ENCODE results near the gene MBNL3. TPM values are rescaled to one million over a fixed set of nuclear protein-coding genes. Genes with fewer than 3 reads are reported as not detected.

MBNL3 gene
- total RNA-seq, 1 experiment from 2014 or later = 4.6 TPM

DNA sequence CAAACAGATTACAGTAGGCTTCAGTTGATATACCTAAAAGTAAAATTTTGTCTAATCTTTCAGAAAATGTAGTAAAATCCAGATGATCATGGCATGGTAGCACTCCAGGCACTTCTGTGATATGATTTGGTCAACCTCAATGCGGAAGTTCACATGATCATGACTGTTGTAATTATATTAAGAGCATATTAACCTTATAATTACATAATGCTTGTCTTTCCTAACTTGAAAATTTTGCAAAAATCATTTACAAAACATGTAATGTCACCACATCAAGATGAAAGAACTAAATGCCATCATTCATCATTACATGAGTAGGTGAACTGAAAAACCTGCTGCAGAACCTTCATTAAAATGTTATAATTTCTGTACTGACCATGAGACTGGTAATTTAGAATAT is 88.1 kb downstream of the MBNL3 start:
- Histone ChIP-seq H3K9ac (ENCODE audit: low read length) (no peak overlapping the region), H3K36me3 (ENCODE audit: control insufficient read depth in 1 of 2, insufficient read depth in 2 of 2, low read length in 2 of 2) (no peaks in the 10 kb centered on the region), H3K79me2 (ENCODE audit: insufficient read depth, low read length) (no peaks in the 10 kb centered on the region), H3K4me3 (replicated peaks in 1 of 2; ENCODE audit: low read depth in 1 of 2, low read length in 2 of 2) (no peak overlapping the region), H3K9me3 (ENCODE audit: control insufficient read depth in 1 of 2, insufficient read depth in 1 of 2, low read depth in 1 of 2, low read length in 2 of 2) (no peaks in the 10 kb centered on the region), H3K9me2 (ENCODE audit: insufficient read depth) (no peaks in the 10 kb centered on the region), H3K4me2 (ENCODE audit: low read length) (no peak overlapping the region), H4K20me1 (ENCODE audit: insufficient read depth) (no peaks in the 10 kb centered on the region), H3K27ac (ENCODE audit: low read depth, low read length) (no peak overlapping the region), H3K27me3 (ENCODE audit: insufficient read depth, low read length) (no peaks in the 10 kb centered on the region), H3K4me1 (ENCODE audit: control insufficient read depth in 1 of 2, insufficient read depth in 2 of 2, low read length in 2 of 2) (no peaks in the 10 kb centered on the region), H2AFZ (ENCODE audit: low read depth, low read length, poor library complexity, severe bottlenecking) (no peak overlapping the region)
- DNase-seq (ENCODE audit: low read depth, low spot score) (no peak), ATAC-seq (no peak)
- CTCF ChIA-PET = no interaction called here
- TF ChIP-seq SP1 (IDR thresholded peaks at IDR 0.05; ENCODE audit: low read depth) = no peak
- no peak for TF ChIP-seq SRF (IDR thresholded peaks at IDR 0.05; ENCODE audit: low read depth)
- no peak for TF ChIP-seq YY1 (IDR thresholded peaks at IDR 0.05; ENCODE audit: extremely low read depth, insufficient replicate concordance, low read depth, low read length)
- TF ChIP-seq ZNF274 (IDR thresholded peaks at IDR 0.05; ENCODE audit: low read depth, low read length) = no peak
- TF ChIP-seq POLR2A (IDR thresholded peaks at IDR 0.05; ENCODE audit: borderline replicate concordance, extremely low read depth, insufficient read depth, insufficient read length) = no peak
- no peak for TF ChIP-seq SIN3A (IDR thresholded peaks at IDR 0.05; ENCODE audit: low read depth)
- TF ChIP-seq ZFX (IDR thresholded peaks at IDR 0.05) = no peak
- no peak for TF ChIP-seq EZH2 (IDR thresholded peaks at IDR 0.05)
- TF ChIP-seq, protein P1, sequence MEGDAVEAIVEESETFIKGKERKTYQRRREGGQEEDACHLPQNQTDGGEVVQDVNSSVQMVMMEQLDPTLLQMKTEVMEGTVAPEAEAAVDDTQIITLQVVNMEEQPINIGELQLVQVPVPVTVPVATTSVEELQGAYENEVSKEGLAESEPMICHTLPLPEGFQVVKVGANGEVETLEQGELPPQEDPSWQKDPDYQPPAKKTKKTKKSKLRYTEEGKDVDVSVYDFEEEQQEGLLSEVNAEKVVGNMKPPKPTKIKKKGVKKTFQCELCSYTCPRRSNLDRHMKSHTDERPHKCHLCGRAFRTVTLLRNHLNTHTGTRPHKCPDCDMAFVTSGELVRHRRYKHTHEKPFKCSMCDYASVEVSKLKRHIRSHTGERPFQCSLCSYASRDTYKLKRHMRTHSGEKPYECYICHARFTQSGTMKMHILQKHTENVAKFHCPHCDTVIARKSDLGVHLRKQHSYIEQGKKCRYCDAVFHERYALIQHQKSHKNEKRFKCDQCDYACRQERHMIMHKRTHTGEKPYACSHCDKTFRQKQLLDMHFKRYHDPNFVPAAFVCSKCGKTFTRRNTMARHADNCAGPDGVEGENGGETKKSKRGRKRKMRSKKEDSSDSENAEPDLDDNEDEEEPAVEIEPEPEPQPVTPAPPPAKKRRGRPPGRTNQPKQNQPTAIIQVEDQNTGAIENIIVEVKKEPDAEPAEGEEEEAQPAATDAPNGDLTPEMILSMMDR (IDR thresholded peaks at IDR 0.05 in 2 of 3, conservative IDR thresholded peaks at IDR 0.05 in 1 of 3; ENCODE audit: borderline replicate concordance in 1 of 3, insufficient read depth in 1 of 3, low read depth in 2 of 3, low read length in 2 of 3) = no peak
- no peak for TF ChIP-seq CEBPB (IDR thresholded peaks at IDR 0.05; ENCODE audit: low read depth)
- TF ChIP-seq, protein P2, sequence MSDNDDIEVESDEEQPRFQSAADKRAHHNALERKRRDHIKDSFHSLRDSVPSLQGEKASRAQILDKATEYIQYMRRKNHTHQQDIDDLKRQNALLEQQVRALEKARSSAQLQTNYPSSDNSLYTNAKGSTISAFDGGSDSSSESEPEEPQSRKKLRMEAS (IDR thresholded peaks at IDR 0.05) = no peak
- TF ChIP-seq, protein P3, sequence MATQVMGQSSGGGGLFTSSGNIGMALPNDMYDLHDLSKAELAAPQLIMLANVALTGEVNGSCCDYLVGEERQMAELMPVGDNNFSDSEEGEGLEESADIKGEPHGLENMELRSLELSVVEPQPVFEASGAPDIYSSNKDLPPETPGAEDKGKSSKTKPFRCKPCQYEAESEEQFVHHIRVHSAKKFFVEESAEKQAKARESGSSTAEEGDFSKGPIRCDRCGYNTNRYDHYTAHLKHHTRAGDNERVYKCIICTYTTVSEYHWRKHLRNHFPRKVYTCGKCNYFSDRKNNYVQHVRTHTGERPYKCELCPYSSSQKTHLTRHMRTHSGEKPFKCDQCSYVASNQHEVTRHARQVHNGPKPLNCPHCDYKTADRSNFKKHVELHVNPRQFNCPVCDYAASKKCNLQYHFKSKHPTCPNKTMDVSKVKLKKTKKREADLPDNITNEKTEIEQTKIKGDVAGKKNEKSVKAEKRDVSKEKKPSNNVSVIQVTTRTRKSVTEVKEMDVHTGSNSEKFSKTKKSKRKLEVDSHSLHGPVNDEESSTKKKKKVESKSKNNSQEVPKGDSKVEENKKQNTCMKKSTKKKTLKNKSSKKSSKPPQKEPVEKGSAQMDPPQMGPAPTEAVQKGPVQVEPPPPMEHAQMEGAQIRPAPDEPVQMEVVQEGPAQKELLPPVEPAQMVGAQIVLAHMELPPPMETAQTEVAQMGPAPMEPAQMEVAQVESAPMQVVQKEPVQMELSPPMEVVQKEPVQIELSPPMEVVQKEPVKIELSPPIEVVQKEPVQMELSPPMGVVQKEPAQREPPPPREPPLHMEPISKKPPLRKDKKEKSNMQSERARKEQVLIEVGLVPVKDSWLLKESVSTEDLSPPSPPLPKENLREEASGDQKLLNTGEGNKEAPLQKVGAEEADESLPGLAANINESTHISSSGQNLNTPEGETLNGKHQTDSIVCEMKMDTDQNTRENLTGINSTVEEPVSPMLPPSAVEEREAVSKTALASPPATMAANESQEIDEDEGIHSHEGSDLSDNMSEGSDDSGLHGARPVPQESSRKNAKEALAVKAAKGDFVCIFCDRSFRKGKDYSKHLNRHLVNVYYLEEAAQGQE (IDR thresholded peaks at IDR 0.05; ENCODE audit: low read depth) = no peak
- TF ChIP-seq EGR1 (IDR thresholded peaks at IDR 0.05; ENCODE audit: low read depth) = no peak
- TF ChIP-seq, protein P4, sequence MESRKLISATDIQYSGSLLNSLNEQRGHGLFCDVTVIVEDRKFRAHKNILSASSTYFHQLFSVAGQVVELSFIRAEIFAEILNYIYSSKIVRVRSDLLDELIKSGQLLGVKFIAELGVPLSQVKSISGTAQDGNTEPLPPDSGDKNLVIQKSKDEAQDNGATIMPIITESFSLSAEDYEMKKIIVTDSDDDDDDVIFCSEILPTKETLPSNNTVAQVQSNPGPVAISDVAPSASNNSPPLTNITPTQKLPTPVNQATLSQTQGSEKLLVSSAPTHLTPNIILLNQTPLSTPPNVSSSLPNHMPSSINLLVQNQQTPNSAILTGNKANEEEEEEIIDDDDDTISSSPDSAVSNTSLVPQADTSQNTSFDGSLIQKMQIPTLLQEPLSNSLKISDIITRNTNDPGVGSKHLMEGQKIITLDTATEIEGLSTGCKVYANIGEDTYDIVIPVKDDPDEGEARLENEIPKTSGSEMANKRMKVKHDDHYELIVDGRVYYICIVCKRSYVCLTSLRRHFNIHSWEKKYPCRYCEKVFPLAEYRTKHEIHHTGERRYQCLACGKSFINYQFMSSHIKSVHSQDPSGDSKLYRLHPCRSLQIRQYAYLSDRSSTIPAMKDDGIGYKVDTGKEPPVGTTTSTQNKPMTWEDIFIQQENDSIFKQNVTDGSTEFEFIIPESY (IDR thresholded peaks at IDR 0.05; ENCODE audit: extremely low read depth, insufficient replicate concordance, low read length) = no peak
- TF ChIP-seq EZH2phosphoT487 (IDR thresholded peaks at IDR 0.05; ENCODE audit: borderline replicate concordance) = no peak
- TF ChIP-seq FOSL1 (IDR thresholded peaks at IDR 0.05; ENCODE audit: low read depth) = no peak
- no peak for TF ChIP-seq RAD21 (IDR thresholded peaks at IDR 0.05; ENCODE audit: low read depth)
- no peak for TF ChIP-seq POLR2AphosphoS5 (IDR thresholded peaks at IDR 0.05; ENCODE audit: low read depth, low read length)
- no peak for TF ChIP-seq ELF1 (IDR thresholded peaks at IDR 0.05; ENCODE audit: borderline replicate concordance, low read depth)
- POLR2A ChIA-PET = no interaction called here
- intact Hi-C loops (cut with micrococcal nuclease) = no loop called here
- no TSS peak for BruUV-seq (replicated peaks)
- RAD21 ChIA-PET (ENCODE audit: low non-redundant PET in 1 of 2, low total read pairs in 2 of 2, uncharacterized antibody in 2 of 2, unreplicated experiment in 2 of 2) = no interaction called here

Measured in HCT116 (cell line).